ENCODE measurements around the gene MLNR. TPM values are rescaled to one million over a fixed set of nuclear protein-coding genes. Genes with fewer than 3 reads are reported as not detected.

Gene MLNR
- total and polyA plus RNA-seq, 9 of the 15 experiments (the other 6 are each of a cell fraction or from before 2014, with no cell fraction given): not detected

DNA sequence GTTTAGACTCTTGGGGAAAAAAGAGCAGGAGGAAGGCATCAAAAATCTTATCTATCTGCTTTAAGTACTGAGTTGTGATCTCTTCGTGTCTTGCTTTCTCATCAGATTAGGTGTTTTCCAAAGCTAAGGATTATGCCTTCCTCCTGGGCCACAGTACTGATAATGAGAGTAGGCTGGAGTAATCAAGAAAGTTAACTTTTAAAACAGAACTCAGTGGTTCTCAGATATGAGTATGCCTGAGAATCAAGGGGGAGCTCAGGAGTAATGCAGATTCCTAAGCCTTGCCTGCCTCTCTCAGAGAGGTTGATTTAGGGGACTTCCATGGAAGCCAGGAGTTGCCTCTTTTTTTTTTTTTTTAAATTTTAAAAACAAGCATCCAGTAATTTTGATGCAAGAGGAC is 51.1 kb downstream of the MLNR start:
- in situ Hi-C loops (cut with MboI) (no loop called here), intact Hi-C loops (cut with micrococcal nuclease) (no loop called here)
- Histone ChIP-seq H3K9me3 (replicated peaks; ENCODE audit: control insufficient read depth, insufficient read depth, low read depth, low read length) (no peaks in the 10 kb centered on the region), H3K4me2 (ENCODE audit: insufficient read depth, low read length) (no peak overlapping the region), H3K27ac (ENCODE audit: extremely low read depth, low read depth, low read length) (no peak overlapping the region), H3K36me3 (ENCODE audit: control insufficient read depth, insufficient read depth, low read length) (no peaks in the 10 kb centered on the region), H3K79me2 (ENCODE audit: control insufficient read depth, insufficient read depth, low read length) (no peaks in the 10 kb centered on the region), H3K9ac (ENCODE audit: insufficient read depth in 1 of 2, low read depth in 2 of 2, low read length in 2 of 2) (no peak overlapping the region), H4K20me1 (replicated peaks; ENCODE audit: control insufficient read depth, insufficient read depth, low read length) (no peaks in the 10 kb centered on the region), H2AFZ (ENCODE audit: low read depth, low read length) (no peak overlapping the region), H3K27me3 (ENCODE audit: control insufficient read depth in 2 of 2, insufficient read depth in 2 of 2, low read length in 2 of 2) (no peaks in the 10 kb centered on the region), H3K4me3 (no peak overlapping the region), H3K9me1 (ENCODE audit: control insufficient read depth, insufficient read depth, low read length) (no peaks in the 10 kb centered on the region), H3K4me1 (replicated peaks in 1 of 2; ENCODE audit: control insufficient read depth in 2 of 2, insufficient read depth in 2 of 2, low read length in 2 of 2) (no peaks in the 10 kb centered on the region)
- FAIRE-seq (no peak), ATAC-seq (no peak), DNase-seq (ENCODE audit: extremely low read depth in 1 of 4, low spot score in 3 of 4) (no peak)
- WGBS (ENCODE audit: insufficient coverage, low coverage, missing lambda C conversion rate): 0% methylated on average over 1 of the region's 1 CpG
- ChIA-PET POLR2A (interaction anchor here (1.0 kb wide), 1 partner anchor 9 kb away, joined by 3 read pairs; no protein-coding TSS in a partner anchor), CTCF (ENCODE audit: low intra/inter-chr PET ratio) (interaction anchor here (0.6 kb wide), 1 partner anchor 1234 kb away, joined by 4 read pairs; no protein-coding TSS in a partner anchor)
- BruUV-seq (replicated peaks): no TSS peak
- TF ChIP-seq PCBP1 (IDR thresholded peaks at IDR 0.05; ENCODE audit: low read depth, low read length, poor library complexity, severe bottlenecking) (no peak), PHF21A (IDR thresholded peaks at IDR 0.05; ENCODE audit: borderline replicate concordance, low read depth) (no peak), GTF2F1 (IDR thresholded peaks at IDR 0.05; ENCODE audit: low read depth, low read length) (no peak), ZNF212 (CRISPR knock-in tag; IDR thresholded peaks at IDR 0.05) (no peak), HMBOX1 (IDR thresholded peaks at IDR 0.05) (no peak), CBFA2T2 (conservative IDR thresholded peaks at IDR 0.05) (no peak), YY1 (IDR thresholded peaks at IDR 0.05; ENCODE audit: borderline replicate concordance in 1 of 3, control insufficient read depth in 1 of 3, extremely low read depth in 1 of 3, insufficient read depth in 3 of 3, insufficient read length in 1 of 3, insufficient replicate concordance in 2 of 3, low read depth in 1 of 3, low read length in 2 of 3) (no peak)

Small RNA genes within 50 kb of the gene (small RNA-seq; reads per million reads assigned to genes)
- gene COX7CP1: not detected

Other genes with a start within 250 kb of the MLNR start
- 8.3 TPM in 2 replicates for gene FNDC3A, start 244.4 kb upstream of the MLNR start, total RNA-seq (2014; rRNA removed)
- 17.0 and 19.1 TPM in 2 replicates for gene FNDC3A, start 244.4 kb upstream of the MLNR start, total RNA-seq (2014; rRNA removed; fragmentation: Illumina TruSeq; extraction: Trizol)
- 18.2 and 21.4 TPM in 2 replicates for gene FNDC3A, start 244.4 kb upstream of the MLNR start, total RNA-seq (2015; rRNA removed; fragmentation: Illumina TruSeq; extraction: Trizol)
- 13.5 TPM in 2 replicates for gene FNDC3A, start 244.4 kb upstream of the MLNR start, total RNA-seq (2021)
- 18.9 and 22.0 TPM in 2 replicates for gene FNDC3A, start 244.4 kb upstream of the MLNR start, polyA plus RNA-seq (2011; rRNA removed)
- 12.6 and 16.7 TPM in 2 replicates for gene FNDC3A, start 244.4 kb upstream of the MLNR start, polyA plus RNA-seq (2014; fragmentation: Illumina TruSeq; extraction: Trizol)
- 1 to 10 TPM; 4.1 to 5.9 TPM for gene FNDC3A, start 244.4 kb upstream of the MLNR start, polyA plus RNA-seq (2014; fragmentation: Nextera tagmentation; extraction: Ambion mirVana)
- 10.4 and 11.2 TPM in 2 replicates for gene FNDC3A, start 244.4 kb upstream of the MLNR start, polyA plus RNA-seq (2014; rRNA removed)
- gene CDADC1, start 27.6 kb downstream of the MLNR start, total RNA-seq (2014; rRNA removed): 4.1 and 4.6 TPM in 2 replicates
- 6.6 and 6.8 TPM in 2 replicates for gene CDADC1, start 27.6 kb downstream of the MLNR start, total RNA-seq (2014; rRNA removed; fragmentation: Illumina TruSeq; extraction: Trizol)
- 4.1 and 6.3 TPM in 2 replicates for gene CDADC1, start 27.6 kb downstream of the MLNR start, total RNA-seq (2015; rRNA removed; fragmentation: Illumina TruSeq; extraction: Trizol)
- 7.0 and 8.0 TPM in 2 replicates for gene CDADC1, start 27.6 kb downstream of the MLNR start, total RNA-seq (2021)
- gene CDADC1, start 27.6 kb downstream of the MLNR start, polyA plus RNA-seq (2011; rRNA removed): 4.1 and 4.3 TPM in 2 replicates
- gene CDADC1, start 27.6 kb downstream of the MLNR start, polyA plus RNA-seq (2014; fragmentation: Illumina TruSeq; extraction: Trizol): 5.9 and 7.3 TPM in 2 replicates
- 10 to 100 TPM; 11.4 to 11.8 TPM for gene CDADC1, start 27.6 kb downstream of the MLNR start, polyA plus RNA-seq (2014; fragmentation: Nextera tagmentation; extraction: Ambion mirVana)
- gene CDADC1, start 27.6 kb downstream of the MLNR start, polyA plus RNA-seq (2014; rRNA removed): 6.3 and 8.8 TPM in 2 replicates
- 1.1 and 1.3 TPM in 2 replicates for gene CAB39L, start 223.7 kb downstream of the MLNR start, total RNA-seq (2014; rRNA removed)
- 2.5 and 2.6 TPM in 2 replicates for gene CAB39L, start 223.7 kb downstream of the MLNR start, total RNA-seq (2014; rRNA removed; fragmentation: Illumina TruSeq; extraction: Trizol)
- 2.6 and 2.8 TPM in 2 replicates for gene CAB39L, start 223.7 kb downstream of the MLNR start, total RNA-seq (2015; rRNA removed; fragmentation: Illumina TruSeq; extraction: Trizol)
- 1.4 and 1.5 TPM in 2 replicates for gene CAB39L, start 223.7 kb downstream of the MLNR start, total RNA-seq (2021)
- gene CAB39L, start 223.7 kb downstream of the MLNR start, polyA plus RNA-seq (2011; rRNA removed): 0.74 and 4.2 TPM in 2 replicates
- gene CAB39L, start 223.7 kb downstream of the MLNR start, polyA plus RNA-seq (2014; fragmentation: Illumina TruSeq; extraction: Trizol): 2.1 and 2.9 TPM in 2 replicates
- 1 to 10 TPM; 2.9 to 3.0 TPM for gene CAB39L, start 223.7 kb downstream of the MLNR start, polyA plus RNA-seq (2014; fragmentation: Nextera tagmentation; extraction: Ambion mirVana)
- 1.7 and 2.2 TPM in 2 replicates for gene CAB39L, start 223.7 kb downstream of the MLNR start, polyA plus RNA-seq (2014; rRNA removed)
- gene SETDB2, start 223.9 kb downstream of the MLNR start, total RNA-seq (2014; rRNA removed): 4.0 TPM in 2 replicates
- gene SETDB2, start 223.9 kb downstream of the MLNR start, total RNA-seq (2014; rRNA removed; fragmentation: Illumina TruSeq; extraction: Trizol): 8.9 and 9.3 TPM in 2 replicates
- gene SETDB2, start 223.9 kb downstream of the MLNR start, total RNA-seq (2015; rRNA removed; fragmentation: Illumina TruSeq; extraction: Trizol): 7.5 and 8.6 TPM in 2 replicates
- 6.1 and 6.8 TPM in 2 replicates for gene SETDB2, start 223.9 kb downstream of the MLNR start, total RNA-seq (2021)
- 6.7 and 9.0 TPM in 2 replicates for gene SETDB2, start 223.9 kb downstream of the MLNR start, polyA plus RNA-seq (2011; rRNA removed)
- 6.6 and 8.0 TPM in 2 replicates for gene SETDB2, start 223.9 kb downstream of the MLNR start, polyA plus RNA-seq (2014; fragmentation: Illumina TruSeq; extraction: Trizol)
- 1 to 10 TPM; 1.0 to 1.6 TPM for gene SETDB2, start 223.9 kb downstream of the MLNR start, polyA plus RNA-seq (2014; fragmentation: Nextera tagmentation; extraction: Ambion mirVana)
- 5.1 and 5.5 TPM in 2 replicates for gene SETDB2, start 223.9 kb downstream of the MLNR start, polyA plus RNA-seq (2014; rRNA removed)